ENCODE results near the gene BST2.

DNA sequence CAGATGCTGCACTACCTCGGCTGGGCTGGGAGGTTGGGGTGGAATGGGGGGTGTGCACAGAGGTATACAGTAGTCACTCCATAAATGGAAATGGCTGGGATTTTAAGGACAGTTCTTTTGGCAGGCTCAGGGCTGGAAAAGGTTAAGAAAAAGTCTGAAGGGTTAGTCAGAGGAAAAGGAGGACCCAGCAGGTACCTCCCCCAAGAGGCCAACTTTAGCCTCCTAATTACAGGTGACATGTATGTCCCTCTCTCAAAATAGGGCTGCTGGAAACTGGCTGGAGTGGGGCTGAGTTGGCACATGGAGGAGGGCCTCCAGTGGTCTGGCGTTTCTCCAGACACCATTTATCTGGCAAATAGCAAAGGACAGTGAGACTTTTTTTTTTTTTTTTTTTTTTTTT is 12.4 kb downstream of the BST2 start:
- TF ChIP-seq POLR2A (IDR thresholded peaks at IDR 0.05) (no peak), POLR2AphosphoS5 (IDR thresholded peaks at IDR 0.05) (no peak)
- TF ChIP-seq, protein P1, sequence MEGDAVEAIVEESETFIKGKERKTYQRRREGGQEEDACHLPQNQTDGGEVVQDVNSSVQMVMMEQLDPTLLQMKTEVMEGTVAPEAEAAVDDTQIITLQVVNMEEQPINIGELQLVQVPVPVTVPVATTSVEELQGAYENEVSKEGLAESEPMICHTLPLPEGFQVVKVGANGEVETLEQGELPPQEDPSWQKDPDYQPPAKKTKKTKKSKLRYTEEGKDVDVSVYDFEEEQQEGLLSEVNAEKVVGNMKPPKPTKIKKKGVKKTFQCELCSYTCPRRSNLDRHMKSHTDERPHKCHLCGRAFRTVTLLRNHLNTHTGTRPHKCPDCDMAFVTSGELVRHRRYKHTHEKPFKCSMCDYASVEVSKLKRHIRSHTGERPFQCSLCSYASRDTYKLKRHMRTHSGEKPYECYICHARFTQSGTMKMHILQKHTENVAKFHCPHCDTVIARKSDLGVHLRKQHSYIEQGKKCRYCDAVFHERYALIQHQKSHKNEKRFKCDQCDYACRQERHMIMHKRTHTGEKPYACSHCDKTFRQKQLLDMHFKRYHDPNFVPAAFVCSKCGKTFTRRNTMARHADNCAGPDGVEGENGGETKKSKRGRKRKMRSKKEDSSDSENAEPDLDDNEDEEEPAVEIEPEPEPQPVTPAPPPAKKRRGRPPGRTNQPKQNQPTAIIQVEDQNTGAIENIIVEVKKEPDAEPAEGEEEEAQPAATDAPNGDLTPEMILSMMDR (IDR thresholded peaks at IDR 0.05), result no peak
